ENCODE measurements around the gene TMEM130. TPM values are rescaled to one million over a fixed set of nuclear protein-coding genes. Genes with fewer than 3 reads are reported as not detected.

The TMEM130 gene
- total and polyA plus RNA-seq, 5 experiments from 2014 or later, result not detected

- Mint-ChIP-seq H3K27ac (no peak overlapping the region), H3K27me3 (peaks cover 8 to 30% (median 12%) of the 10 kb centered on the region in 5 donors), H3K4me3 (no peak overlapping the region), H3K9me3 (peaks cover 0 to 6% (median 0%) of the 10 kb centered on the region in 9 donors), H3K36me3 (peaks cover 0 to 2% (median 0%) of the 10 kb centered on the region in 3 donors), H3K4me1 (no peaks in the 10 kb centered on the region)
- POLR2A ChIA-PET, result no interaction called here
- ATAC-seq, result no peak
- no peak for DNase-seq
Measured at GRCh38 chr7:98810153-98810802, 59.5 kb downstream of the TMEM130 start.

GRCh38 chr7:98808751-98809460 is 60.9 kb downstream of the TMEM130 start:
- DNase-seq, result no peak
- no peak for ATAC-seq
- Mint-ChIP-seq H3K27me3 (peaks cover 6 to 19% (median 9%) of the 10 kb centered on the region in 5 donors), H3K36me3 (peaks cover 0 to 2% (median 0%) of the 10 kb centered on the region in 3 donors), H3K9me3 (peaks cover 0 to 6% (median 0%) of the 10 kb centered on the region in 9 donors), H3K4me1 (no peaks in the 10 kb centered on the region), H3K27ac (no peak overlapping the region), H3K4me3 (no peak overlapping the region)
- POLR2A ChIA-PET, result no interaction called here

- POLR2A ChIA-PET, result no interaction called here
- Mint-ChIP-seq H3K4me1 (peaks cover 0 to 2% (median 0%) of the 10 kb centered on the region in 4 donors), H3K4me3 (no peak overlapping the region), H3K36me3 (peaks cover 0 to 2% (median 0%) of the 10 kb centered on the region in 3 donors), H3K9me3 (peaks cover 0 to 6% (median 0%) of the 10 kb centered on the region in 9 donors), H3K27ac (no peak overlapping the region), H3K27me3 (peaks cover 6 to 24% (median 9%) of the 10 kb centered on the region in 5 donors)
- DNase-seq (no peak), ATAC-seq (no peak)
Measured at GRCh38 chr7:98807068-98808048, 62.5 kb downstream of the TMEM130 start.

GRCh38 chr7:98805956-98806838 is 63.6 kb downstream of the TMEM130 start:
- peaks cover 6 to 25% (median 9%) of the 10 kb centered on the region in 5 donors for H3K27me3 Mint-ChIP-seq
- no peak overlapping the region for H3K4me3 Mint-ChIP-seq
- H3K4me1 Mint-ChIP-seq, result peaks cover 0 to 3% (median 0%) of the 10 kb centered on the region in 4 donors
- H3K27ac Mint-ChIP-seq, result no peak overlapping the region
- ATAC-seq (no peak), DNase-seq (no peak)
- peaks cover 0 to 2% (median 1%) of the 10 kb centered on the region in 3 donors for H3K36me3 Mint-ChIP-seq
- POLR2A ChIA-PET, result no interaction called here
- peaks cover 0 to 6% (median 3%) of the 10 kb centered on the region in 9 donors for H3K9me3 Mint-ChIP-seq

- ATAC-seq, result no peak
- peaks cover 9 to 29% (median 11%) of the 10 kb centered on the region in 5 donors for H3K27me3 Mint-ChIP-seq
- H3K4me1 Mint-ChIP-seq, result peaks cover 0 to 3% (median 0%) of the 10 kb centered on the region in 4 donors
- peaks cover 0 to 22% (median 17%) of the 10 kb centered on the region in 9 donors for H3K9me3 Mint-ChIP-seq
- no peak for DNase-seq
- peak overlapping the region in 1 of 10 donors; percentile 40 for H3K27ac Mint-ChIP-seq
- POLR2A ChIA-PET, result no interaction called here
- H3K4me3 Mint-ChIP-seq, result no peak overlapping the region
- H3K36me3 Mint-ChIP-seq, result peaks cover 0 to 17% (median 2%) of the 10 kb centered on the region in 3 donors
Measured at GRCh38 chr7:98802781-98803110, 67.1 kb downstream of the TMEM130 start.

- Mint-ChIP-seq H3K27ac (peak overlapping the region in 1 of 10 donors; percentile 40), H3K36me3 (peaks cover 0 to 17% (median 2%) of the 10 kb centered on the region in 3 donors), H3K4me1 (peaks cover 0 to 3% (median 0%) of the 10 kb centered on the region in 4 donors), H3K4me3 (no peak overlapping the region), H3K27me3 (peaks cover 6 to 28% (median 9%) of the 10 kb centered on the region in 5 donors), H3K9me3 (peaks cover 0 to 22% (median 17%) of the 10 kb centered on the region in 9 donors)
- no peak for ATAC-seq
- POLR2A ChIA-PET, result no interaction called here
- DNase-seq, result peak in 1 of 10 donors; percentile 6
Measured at GRCh38 chr7:98802088-98802780, 67.6 kb downstream of the TMEM130 start.

DNA sequence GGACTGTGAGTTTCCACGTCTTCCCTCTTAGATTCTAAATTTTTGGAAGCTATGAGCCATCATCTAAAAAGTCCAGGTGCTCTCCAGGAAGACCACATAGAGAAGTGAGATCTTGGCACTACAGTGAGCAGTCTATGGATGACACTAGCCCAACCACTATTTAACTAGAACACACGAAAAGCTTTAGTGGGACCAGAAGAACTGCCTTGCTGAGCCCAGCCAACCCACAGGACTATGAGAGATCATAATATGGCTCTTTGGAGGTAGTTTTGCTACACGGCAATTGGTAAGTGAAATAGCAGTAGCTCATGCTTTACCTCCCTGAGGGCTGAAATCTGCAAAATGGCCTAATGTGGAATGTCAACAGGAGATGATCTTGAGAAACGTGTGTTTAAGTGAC is 68.8 kb downstream of the TMEM130 start:
- Mint-ChIP-seq H3K9me3 (peaks cover 0 to 22% (median 15%) of the 10 kb centered on the region in 9 donors), H3K27ac (no peak overlapping the region), H3K27me3 (peaks cover 0 to 23% (median 4%) of the 10 kb centered on the region in 5 donors), H3K4me3 (no peak overlapping the region), H3K36me3 (peaks cover 0 to 17% (median 0%) of the 10 kb centered on the region in 3 donors), H3K4me1 (peaks cover 0 to 3% (median 0%) of the 10 kb centered on the region in 4 donors)
- POLR2A ChIA-PET, result no interaction called here
- no peak for DNase-seq
- no peak for ATAC-seq

DNA sequence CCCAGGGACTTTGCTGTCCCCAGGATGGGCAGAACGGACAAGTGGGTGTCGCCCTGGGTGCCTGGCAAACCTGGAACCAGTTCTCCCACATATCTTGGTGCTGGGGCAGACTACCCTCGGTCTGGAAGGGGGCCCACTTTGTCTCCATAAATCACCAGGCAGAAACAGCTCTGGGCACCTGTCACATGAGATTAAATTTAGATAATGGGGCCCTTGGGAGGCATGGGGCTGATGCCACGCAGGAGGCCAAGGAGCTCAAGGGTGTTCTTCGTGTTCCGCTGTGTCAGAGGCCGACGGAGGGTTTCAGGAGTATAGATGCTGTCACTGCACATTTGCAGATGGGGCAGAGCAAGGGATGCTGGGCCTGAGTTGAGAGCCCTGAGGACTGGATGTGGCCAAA is 72.7 kb downstream of the TMEM130 start:
- H3K4me3 Mint-ChIP-seq, result no peak overlapping the region
- POLR2A ChIA-PET, result no interaction called here

More for the DNA sequence above, 72.7 kb downstream of the TMEM130 start:
- ATAC-seq, result no peak
- peaks cover 0 to 17% (median 0%) of the 10 kb centered on the region in 3 donors for H3K36me3 Mint-ChIP-seq
- DNase-seq, result no peak
- peaks cover 0 to 16% (median 5%) of the 10 kb centered on the region in 5 donors for H3K27me3 Mint-ChIP-seq
- H3K27ac Mint-ChIP-seq, result no peak overlapping the region
- H3K9me3 Mint-ChIP-seq, result peaks cover 0 to 32% (median 18%) of the 10 kb centered on the region in 9 donors
- H3K4me1 Mint-ChIP-seq, result no peaks in the 10 kb centered on the region

Small RNA genes within 50 kb of the gene (microRNA-seq; reads per million reads assigned to microRNA genes)
- gene MIR3609 (ENCODE audit: borderline microRNAs expressed), result 15.7 reads per million, percentile 37 among the genes with 10 or more reads in this experiment

Other genes with a start within 250 kb of the TMEM130 start
- gene TRRAP, start 8.5 kb upstream of the TMEM130 start, total RNA-seq, result 10 to 100 TPM; 62.5 to 63.4 TPM
- 1 to 10 TPM; 2.6 to 5.9 (median 4.0) TPM for gene TRRAP, start 8.5 kb upstream of the TMEM130 start, polyA plus RNA-seq